Effector memory CD8-positive, alpha-beta T cell (primary cell): Measurements from ENCODE around the gene NEUROD2.

Experiments used
- ATAC-seq: fragments of 150-1000 bp; cut with Tn5 transposase; replicated peaks from 2 replicates; pipeline ENCODE4 v1.10.0; 2021; ENCODE audit warnings: mild to moderate bottlenecking, moderate library complexity
- DNase-seq, 3 experiments: peaks; one replicate each; pipeline ENCODE4 v3.0.0; 2021
- H3K27ac Mint-ChIP-seq, 2 donors: one replicate each; pipeline ENCODE4 v1.8.0; 2022; ENCODE audit warnings: mild to moderate bottlenecking in 2 of 2, mixed read lengths in 2 of 2, moderate library complexity in 2 of 2
- H3K27me3 Mint-ChIP-seq, 2 donors: one replicate each; pipeline ENCODE4 v1.8.0; 2022; ENCODE audit warnings: mixed read lengths in 2 of 2
- H3K36me3 Mint-ChIP-seq: one replicate; pipeline ENCODE4 v1.8.0; 2022; ENCODE audit warnings: mild to moderate bottlenecking, moderate library complexity, mixed read lengths; ENCODE audit not compliant: insufficient read depth
- H3K4me1 Mint-ChIP-seq, 2 donors: one replicate each; pipeline ENCODE4 v1.8.0; 2022; ENCODE audit warnings: low read depth in 2 of 2, mixed read lengths in 2 of 2
- H3K4me3 Mint-ChIP-seq, 2 donors: one replicate each; pipeline ENCODE4 v1.8.0; 2022; ENCODE audit warnings: mild to moderate bottlenecking in 2 of 2, mixed read lengths in 2 of 2, moderate library complexity in 2 of 2
- H3K9me3 Mint-ChIP-seq, 2 donors: one replicate each; pipeline ENCODE4 v1.8.0; 2022; ENCODE audit warnings: mixed read lengths in 2 of 2

NEUROD2 gene

DNA sequence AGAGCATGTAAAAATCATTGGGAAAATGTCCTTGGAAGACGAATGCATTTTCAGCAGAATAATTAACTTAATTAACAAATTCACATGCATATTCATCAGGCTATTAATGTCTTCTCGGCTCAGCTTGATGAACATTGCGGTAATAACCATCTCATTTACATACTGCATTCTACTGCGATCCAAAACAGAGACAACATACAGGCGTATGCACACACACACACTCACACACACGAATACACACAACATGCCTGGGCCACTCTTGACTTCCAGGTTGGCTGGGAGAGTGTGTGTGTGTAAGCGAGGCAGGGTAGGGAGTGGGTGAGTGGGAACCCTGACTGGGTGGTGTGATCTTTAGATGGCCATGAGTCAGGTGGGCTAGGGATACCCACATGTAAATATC is 44.7 kb downstream of the NEUROD2 start:
- Mint-ChIP-seq H3K9me3 (no peaks in the 10 kb centered on the region), H3K4me3 (no peak overlapping the region), H3K36me3 (peaks cover 35% of the 10 kb centered on the region), H3K27ac (no peak overlapping the region), H3K27me3 (no peaks in the 10 kb centered on the region), H3K4me1 (peaks cover 0 to 1% of the 10 kb centered on the region in 2 donors)
- DNase-seq (no peak), ATAC-seq (no peak)

DNA sequence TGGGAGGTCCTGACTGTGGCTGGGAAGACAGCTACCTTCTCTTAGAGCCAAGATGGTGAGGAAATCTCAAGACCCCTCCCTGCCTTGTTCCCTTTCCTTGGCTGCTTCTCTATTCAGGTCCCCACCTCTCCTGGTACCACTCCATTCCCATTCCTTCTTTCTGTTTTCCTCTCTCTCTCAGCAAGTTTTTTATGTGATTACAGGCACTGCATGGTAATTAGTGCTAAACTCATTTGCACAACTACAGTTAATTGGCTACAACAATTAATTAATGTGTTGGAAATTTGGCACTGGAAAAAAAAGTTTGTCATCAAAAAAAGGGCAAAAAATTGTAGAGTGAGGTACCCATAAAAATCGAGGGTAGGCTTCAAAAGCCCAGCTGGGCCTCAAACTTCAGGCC is 45.3 kb downstream of the NEUROD2 start:
- no peaks in the 10 kb centered on the region for H3K9me3 Mint-ChIP-seq
- ATAC-seq, result no peak
- no peak for DNase-seq
- no peaks in the 10 kb centered on the region for H3K27me3 Mint-ChIP-seq
- no peak overlapping the region for H3K4me3 Mint-ChIP-seq
- no peak overlapping the region for H3K27ac Mint-ChIP-seq
- peaks cover 0 to 1% of the 10 kb centered on the region in 2 donors for H3K4me1 Mint-ChIP-seq
- peaks cover 32% of the 10 kb centered on the region for H3K36me3 Mint-ChIP-seq

DNA sequence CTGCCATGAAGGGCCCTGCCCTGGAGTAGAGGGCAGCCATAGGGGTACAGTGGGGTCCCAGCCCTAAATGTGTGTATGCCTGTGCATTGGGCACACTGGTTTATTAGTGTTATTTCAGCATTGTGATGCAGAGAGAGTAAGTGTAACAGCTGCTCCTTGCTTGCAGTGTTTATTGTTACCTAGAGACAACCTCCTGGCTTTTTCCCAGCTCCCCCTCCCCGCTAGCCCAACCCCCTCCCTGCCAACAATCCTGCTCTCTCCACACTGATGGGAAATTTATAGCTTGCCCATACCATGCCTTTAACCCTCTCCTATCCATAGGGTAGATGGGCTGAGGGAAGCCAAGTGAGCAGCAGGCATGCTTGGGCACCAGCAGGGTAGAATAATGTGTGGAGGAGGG is 51.3 kb downstream of the NEUROD2 start:
- H3K27ac Mint-ChIP-seq, result peak overlapping the region in 1 of 2 donors; percentile 3
- H3K9me3 Mint-ChIP-seq, result no peaks in the 10 kb centered on the region
- ATAC-seq (no peak), DNase-seq (no peak)
- peaks cover 24% of the 10 kb centered on the region for H3K36me3 Mint-ChIP-seq
- H3K4me3 Mint-ChIP-seq, result no peak overlapping the region
- H3K4me1 Mint-ChIP-seq, result no peaks in the 10 kb centered on the region
- H3K27me3 Mint-ChIP-seq, result no peaks in the 10 kb centered on the region

DNA sequence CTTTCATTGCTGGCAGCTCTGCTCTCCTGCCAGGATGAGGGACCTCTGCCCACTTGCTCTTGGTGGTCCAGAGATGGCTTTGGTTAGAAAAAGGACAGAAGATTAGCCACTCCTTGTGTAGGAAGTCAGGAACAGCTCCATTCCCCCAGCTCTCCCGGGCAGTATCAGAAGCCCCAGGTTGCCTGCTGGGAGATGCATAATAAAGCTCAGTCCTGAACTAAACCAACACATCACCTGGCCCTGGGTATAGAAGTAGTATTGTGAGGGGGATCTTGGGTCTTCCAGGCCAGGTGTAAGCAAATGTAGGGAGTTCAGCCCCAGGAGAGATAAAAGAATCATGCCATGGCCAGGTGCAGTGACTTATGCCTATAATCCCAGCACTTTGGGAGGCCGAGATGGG is 52.4 kb downstream of the NEUROD2 start:
- no peak overlapping the region for H3K4me3 Mint-ChIP-seq
- H3K4me1 Mint-ChIP-seq, result no peaks in the 10 kb centered on the region
- DNase-seq (no peak), ATAC-seq (no peak)
- no peaks in the 10 kb centered on the region for H3K9me3 Mint-ChIP-seq
- peaks cover 31% of the 10 kb centered on the region for H3K36me3 Mint-ChIP-seq
- H3K27ac Mint-ChIP-seq, result no peak overlapping the region
- H3K27me3 Mint-ChIP-seq, result no peaks in the 10 kb centered on the region
